Epithelial cell of esophagus (primary cell): ENCODE results near the gene PIK3R1.

Experiments used
- DNase-seq: peaks from one replicate; pipeline ENCODE4 v3.0.0; 2010; ENCODE audit warnings: low read depth
- H3K4me3 ChIP-seq: 2 replicates; pipeline ENCODE4 v1.5.1; 2011; ENCODE audit warnings: mild to moderate bottlenecking, low read length, control low read depth
- TF ChIP-seq, protein P1 (sequence below): IDR thresholded peaks from 2 replicates; pipeline ENCODE4 v1.5.1; 2011; ENCODE audit warnings: low read depth, mild to moderate bottlenecking, low read length, control low read depth, inconsistent platforms; ENCODE audit not compliant: insufficient read depth; ENCODE audit errors: missing control alignments

PIK3R1 gene

DNA sequence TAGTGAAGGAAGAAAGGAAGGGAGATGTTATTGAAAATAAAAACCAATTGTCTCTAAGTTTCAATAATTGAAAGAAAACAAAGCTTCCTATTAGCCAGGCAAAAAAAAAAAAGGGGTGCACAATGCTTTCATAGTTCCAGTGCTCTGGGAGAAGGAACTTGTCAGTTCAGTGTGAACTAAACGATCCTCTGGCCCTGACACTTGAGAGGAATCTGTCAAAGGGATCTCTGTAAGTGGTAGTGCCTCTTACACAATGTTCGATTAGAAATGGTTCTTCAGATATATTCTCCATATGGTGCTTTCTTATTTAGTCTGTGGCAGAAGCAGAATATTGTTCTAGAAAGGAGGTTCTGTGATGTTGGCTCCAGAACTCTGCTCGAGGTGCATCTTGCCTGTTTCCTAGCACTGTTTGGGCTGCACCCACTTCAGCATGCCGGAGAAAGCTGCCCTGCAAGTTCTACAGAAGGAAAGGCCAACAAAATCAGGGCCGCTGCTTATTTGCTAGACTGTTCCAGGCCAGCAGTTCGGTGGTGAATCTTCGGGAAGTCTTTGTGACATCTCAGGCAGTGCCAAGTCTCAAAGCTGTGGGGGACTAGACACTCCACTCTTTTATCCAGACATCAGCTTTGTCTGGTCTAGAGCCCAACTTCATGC, 90.9 kb downstream of the PIK3R1 start:
- DNase-seq, result peak; percentile 30
- no peak overlapping the region for H3K4me3 ChIP-seq
- TF ChIP-seq, protein P1, sequence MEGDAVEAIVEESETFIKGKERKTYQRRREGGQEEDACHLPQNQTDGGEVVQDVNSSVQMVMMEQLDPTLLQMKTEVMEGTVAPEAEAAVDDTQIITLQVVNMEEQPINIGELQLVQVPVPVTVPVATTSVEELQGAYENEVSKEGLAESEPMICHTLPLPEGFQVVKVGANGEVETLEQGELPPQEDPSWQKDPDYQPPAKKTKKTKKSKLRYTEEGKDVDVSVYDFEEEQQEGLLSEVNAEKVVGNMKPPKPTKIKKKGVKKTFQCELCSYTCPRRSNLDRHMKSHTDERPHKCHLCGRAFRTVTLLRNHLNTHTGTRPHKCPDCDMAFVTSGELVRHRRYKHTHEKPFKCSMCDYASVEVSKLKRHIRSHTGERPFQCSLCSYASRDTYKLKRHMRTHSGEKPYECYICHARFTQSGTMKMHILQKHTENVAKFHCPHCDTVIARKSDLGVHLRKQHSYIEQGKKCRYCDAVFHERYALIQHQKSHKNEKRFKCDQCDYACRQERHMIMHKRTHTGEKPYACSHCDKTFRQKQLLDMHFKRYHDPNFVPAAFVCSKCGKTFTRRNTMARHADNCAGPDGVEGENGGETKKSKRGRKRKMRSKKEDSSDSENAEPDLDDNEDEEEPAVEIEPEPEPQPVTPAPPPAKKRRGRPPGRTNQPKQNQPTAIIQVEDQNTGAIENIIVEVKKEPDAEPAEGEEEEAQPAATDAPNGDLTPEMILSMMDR, result no peak

DNA sequence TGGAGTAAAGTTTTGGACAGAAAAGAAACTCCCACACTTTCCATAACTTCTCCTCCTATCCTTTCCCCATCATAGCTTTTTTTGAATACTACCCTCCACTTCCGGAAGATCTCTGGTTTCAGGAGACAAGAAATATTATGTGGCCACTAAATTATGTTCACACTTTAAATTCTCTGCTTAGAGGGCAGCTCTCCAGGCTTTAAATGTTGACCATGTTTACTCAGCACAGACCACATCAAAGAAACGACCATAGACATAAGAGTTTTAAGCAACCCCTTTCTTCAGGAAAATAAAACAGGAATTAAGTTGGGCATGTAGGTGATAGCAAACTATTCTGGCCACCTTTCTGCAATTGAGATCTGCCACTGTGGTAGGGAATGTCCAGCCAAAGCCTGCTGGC, 97.8 kb downstream of the PIK3R1 start:
- TF ChIP-seq, protein P1, result no peak
- H3K4me3 ChIP-seq, result no peak overlapping the region
- DNase-seq, result no peak

DNA sequence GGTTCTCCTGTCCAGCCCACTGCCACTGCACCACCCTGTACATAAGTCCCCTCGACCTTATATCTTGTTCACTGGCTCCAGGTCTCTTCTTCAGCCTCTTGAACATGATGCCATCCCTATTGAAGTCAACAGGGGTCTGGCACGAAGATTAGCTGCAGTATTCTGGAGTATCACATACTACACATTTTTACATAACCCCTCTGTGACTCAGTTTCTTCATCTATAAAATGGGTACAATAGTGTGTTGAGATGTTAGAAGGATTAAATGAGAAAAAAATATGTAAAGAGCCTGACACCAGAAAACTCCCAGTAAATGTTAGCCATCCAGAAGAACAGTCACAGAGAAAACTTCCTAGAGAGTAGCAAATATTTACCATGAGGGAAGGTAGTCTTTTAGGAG, 98.9 kb downstream of the PIK3R1 start:
- H3K4me3 ChIP-seq, result no peak overlapping the region
- DNase-seq, result no peak
- TF ChIP-seq, protein P1, result no peak

DNA sequence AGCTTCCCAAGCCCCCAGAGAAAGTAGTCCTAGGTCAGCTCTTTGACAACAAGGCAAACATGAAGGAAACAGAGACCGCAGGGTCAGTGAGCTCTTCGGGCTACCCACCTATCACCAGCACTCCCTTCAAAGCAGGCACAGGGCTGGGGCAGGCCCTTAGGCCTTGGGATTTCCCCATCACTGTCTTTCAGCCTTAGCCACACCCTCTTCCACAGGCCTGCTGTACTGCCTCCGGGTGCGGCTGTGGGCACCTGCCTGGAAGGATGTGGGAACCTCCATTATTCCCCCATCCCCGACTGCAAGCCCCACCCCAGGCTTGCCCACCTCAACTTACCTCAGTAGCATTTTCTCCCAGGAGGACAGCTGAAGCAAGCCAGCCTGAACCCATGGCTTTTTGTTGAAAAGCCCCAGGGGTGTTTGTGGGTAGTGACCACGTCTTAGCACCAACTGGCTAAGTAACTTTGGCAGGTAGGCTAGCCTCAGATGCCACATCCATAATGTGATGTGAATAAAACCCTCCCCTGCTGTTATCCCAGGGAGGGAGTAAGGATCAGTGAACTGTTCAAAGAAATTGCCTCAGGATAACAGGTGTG, 100.2 kb downstream of the PIK3R1 start:
- DNase-seq, result peak; percentile 61
- H3K4me3 ChIP-seq, result no peak overlapping the region
- TF ChIP-seq, protein P1, result no peak

DNA sequence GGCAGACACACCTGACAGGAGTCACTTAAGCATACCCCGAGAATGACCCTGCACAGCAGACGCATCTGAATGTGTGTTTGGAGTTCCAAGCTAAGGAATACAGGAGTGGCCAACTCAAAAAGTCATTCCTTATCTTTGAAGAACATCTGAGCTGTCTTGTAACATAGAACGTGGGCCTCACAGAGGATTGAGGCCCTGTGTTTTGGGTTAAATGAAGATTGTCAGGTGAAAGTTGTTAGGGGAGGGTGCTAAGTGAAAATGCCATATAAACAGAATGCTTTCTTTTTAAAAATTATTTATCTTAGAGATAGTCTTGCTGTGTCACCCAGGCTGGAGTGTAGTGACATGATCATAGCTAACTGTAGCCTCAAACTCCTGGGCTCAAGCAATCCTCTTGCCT, 100.9 kb downstream of the PIK3R1 start:
- H3K4me3 ChIP-seq, result no peak overlapping the region
- DNase-seq, result no peak
- TF ChIP-seq, protein P1, result no peak

DNA sequence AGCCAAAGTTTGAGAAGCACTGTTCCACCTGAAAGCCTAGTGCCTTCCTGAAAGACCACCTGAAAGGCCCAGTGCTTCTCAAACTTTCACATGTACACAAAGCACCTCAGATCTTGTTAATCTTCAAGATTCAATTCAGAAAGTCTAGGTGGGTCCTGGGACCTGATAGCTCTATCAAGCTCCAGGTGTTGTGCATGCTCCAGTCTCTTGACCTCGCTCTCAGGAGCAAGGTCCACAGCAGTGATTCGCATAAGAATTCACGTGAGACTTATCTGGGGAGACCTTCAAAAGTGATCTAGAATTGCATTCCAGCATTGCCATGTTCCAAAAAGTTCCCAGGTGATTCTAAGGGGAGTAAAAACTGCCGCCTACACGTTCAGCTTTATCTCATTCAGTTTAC, 102.1 kb downstream of the PIK3R1 start:
- TF ChIP-seq, protein P1, result no peak
- DNase-seq, result no peak
- no peak overlapping the region for H3K4me3 ChIP-seq

DNA sequence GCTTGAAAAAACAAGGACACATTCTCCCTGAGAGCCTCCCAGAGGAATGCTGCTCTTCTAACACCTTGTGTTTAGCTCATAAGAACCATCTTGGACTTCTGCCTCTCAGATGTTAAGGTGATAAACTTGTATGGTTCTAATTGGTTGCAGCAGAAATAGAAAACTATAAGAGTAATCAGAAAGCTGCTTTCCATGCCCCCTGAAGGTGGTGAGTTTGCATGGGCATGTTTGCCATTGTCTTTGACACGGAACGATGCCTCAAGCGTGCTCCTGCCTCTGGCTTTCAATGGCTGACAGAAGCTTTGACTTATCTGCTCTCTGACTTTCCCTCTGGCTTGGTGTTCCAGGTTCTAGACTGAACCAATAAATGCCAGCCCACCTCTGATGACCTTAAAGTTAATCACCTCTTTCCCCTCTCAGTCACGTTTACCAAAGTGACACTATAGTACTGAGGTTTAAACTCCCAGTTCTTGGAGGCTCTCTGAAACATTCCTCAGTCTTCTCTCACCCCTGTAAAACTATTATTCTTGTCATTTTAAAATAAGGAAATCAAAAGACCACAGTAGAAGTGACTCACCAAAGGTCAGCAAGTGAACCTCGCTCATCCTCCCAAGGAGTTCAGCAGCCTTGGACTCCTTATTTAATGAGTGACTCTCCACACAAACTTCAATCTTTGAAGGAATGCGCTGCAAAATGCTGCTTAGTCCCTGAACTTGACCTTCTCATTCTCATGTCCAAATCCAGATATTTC, 103.6 kb downstream of the PIK3R1 start:
- DNase-seq, result peak; percentile 35
- TF ChIP-seq, protein P1, result no peak
- H3K4me3 ChIP-seq, result no peak overlapping the region
